ENCODE measurements around the gene HEXIM1. TPM values are rescaled to one million over a fixed set of nuclear protein-coding genes. Genes with fewer than 3 reads are reported as not detected.

Gene HEXIM1, protein sequence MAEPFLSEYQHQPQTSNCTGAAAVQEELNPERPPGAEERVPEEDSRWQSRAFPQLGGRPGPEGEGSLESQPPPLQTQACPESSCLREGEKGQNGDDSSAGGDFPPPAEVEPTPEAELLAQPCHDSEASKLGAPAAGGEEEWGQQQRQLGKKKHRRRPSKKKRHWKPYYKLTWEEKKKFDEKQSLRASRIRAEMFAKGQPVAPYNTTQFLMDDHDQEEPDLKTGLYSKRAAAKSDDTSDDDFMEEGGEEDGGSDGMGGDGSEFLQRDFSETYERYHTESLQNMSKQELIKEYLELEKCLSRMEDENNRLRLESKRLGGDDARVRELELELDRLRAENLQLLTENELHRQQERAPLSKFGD
- total RNA-seq = 33.3 and 35.4 TPM in 2 replicates

DNA sequence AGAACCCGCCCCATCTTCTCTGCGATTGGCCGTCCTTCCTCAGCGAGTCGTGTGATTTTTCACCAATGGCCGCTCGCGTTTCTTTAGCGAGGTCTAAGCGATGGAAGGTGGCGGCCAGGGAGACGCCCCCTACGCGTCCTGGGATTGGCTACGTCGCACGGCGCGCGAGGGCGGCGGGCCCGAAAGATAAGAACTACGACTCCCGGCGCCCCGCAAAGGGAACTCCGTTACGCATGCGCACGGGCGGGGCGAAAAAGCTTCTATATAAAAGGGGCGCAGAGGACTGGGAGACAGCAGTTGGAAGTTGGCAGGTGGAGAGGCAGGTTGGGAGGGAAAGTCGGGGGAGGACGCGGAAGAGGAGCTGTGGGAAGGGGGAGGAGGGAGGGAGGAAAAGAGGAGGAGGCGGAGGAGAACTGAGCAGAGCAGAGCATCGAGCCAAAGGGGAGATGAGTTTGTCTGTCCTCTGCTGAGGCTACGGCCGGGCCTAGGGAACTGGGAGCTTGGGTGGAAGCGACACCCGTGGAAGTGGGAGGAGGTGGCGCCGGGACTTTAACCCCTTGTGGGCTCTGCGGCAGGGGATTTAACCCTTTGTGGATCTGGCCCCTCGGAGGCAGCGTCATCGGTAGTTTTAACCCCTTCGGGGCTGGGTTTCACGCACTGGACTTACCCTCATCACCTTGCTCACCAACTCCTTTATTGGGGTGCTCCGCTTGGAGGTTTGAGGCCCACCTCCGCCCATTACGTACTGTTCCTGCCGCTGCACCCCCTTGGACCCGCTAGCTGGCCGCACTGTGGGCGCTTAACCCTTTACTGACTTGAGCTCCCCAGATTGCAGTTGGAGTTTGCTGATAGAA, at the start of gene HEXIM1:
HEXIM1 (plus strand) TSS at position 293 of the 854 bp plus-strand sequence. CDS start 716 bp downstream, outside the sequence.
- intact Hi-C loops (cut with micrococcal nuclease) = loop anchor here (1.0 to 5.0 kb wide), 7 partner anchors 13 to 169 kb away; partner anchors contain the start of genes ACBD4, HEXIM2, MAP3K14 and NMT1

DNA sequence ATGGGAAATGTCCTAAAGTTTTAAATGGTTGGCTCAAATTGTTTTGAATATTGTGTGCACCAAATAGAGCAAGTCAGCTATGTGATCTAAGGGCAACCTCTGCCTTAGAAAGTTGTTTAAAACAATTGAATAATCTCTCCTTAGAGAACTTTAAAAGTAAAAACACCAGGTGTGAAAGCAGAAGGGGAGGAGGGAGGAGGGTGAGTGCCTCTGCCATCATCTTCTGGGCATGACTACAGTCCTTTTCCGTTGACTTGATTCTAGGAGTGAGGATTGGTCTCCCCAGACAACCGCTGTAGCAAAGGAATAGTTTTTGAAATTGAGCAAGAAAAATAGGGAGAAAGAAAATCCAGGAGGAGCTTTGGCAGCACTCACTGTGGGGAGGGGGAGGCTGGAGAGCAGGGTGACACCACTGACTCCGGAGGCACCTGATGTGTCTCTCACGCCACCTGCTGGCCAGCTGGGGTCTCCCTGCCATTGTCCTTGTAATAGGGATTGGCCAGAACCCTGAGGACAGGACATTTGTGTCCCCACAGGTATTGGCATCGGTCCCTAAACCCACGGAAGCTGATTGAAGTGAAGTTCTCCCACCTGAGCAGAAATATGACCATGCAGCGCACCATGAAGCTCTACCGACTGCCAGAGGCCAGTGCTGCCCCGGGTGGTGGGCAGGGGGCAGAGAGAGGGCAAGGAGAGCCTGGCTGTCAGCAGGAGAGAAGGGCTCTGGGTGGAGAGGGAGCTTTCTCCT, 49.2 kb upstream of the HEXIM1 start:
- intact Hi-C loops (cut with micrococcal nuclease) = loop anchor here (2.0 kb wide), 1 partner anchor 78 kb away; no protein-coding TSS in a partner anchor

DNA sequence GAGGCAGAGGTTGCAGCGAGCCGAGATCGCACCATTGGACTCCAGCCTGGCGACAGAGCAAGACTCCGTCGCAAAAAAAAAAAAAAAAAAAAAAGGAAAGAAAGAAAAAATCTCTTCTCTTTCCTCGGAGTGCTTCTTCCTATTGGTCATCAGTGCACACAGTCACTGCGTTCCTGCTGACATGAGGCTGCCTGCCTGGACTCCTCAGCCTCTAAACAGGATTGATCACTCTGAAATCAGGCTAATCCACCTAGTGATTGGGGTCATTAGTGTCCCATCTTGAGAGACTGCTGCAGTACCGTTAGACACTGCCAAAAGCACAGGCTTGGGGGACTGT, 46.8 kb upstream of the HEXIM1 start:
- intact Hi-C loops (cut with micrococcal nuclease) = no loop called here

DNA sequence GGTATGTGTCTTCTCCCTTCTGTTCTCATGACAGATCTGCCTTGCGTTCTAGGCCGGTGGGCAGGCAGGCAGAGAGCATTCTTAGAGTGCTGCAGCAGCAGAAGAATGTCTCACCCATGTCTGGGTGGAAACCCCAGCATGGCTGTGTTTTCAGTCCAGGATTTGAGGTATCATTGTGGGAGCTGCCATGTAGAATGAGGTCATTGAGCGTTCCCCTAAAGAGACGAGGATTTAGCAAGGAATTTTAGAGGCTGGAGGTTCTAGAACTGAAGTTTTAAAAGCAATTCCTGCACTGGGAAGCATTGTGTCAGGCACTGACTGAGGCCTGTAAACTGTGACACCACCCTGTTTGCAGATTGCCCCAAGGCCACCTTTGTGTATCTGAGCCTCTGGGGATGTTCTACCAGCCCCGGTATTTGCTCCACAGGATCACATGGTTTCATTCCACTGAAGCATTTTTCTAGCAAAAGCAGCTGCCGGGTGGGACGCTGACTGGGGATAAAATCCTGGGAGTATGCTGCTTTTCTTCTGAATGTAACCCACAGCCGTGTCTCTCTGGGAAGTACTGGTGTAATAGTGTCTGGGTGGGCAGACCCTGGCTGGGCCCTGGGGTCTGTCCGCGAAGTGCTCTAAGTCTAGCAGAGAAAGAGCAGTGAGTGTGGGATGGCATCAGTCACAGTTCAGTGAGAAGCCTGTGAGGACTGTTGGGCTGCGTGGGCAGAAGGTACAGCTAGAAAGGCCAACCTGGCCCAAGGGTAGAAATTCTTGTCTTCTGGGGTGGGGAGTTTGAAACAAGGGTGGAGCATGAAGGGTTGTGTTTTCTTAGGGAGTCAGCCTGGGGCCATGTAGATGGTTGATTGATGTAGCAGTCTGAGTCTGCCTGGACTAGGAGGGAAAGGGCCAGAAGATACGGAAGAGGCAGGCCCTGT, 46.1 kb upstream of the HEXIM1 start:
- intact Hi-C loops (cut with micrococcal nuclease) = no loop called here

DNA sequence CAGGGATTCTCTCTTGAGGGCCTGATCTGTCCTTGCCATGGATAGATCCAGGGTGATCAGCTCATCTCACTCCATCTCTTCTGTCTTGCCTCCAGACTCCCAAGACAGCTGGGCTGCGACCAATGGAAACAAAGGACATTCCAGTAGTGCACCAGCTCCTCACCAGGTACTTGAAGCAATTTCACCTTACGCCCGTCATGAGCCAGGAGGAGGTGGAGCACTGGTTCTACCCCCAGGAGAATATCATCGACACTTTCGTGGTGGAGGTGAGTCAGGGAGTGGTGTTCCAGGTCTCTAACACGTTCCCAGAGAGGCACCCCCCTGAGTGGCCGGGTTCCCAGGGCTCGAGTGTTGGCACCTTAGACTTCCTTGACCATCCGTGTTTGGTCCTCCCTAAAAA, 45.4 kb upstream of the HEXIM1 start:
- intact Hi-C loops (cut with micrococcal nuclease) = no loop called here

DNA sequence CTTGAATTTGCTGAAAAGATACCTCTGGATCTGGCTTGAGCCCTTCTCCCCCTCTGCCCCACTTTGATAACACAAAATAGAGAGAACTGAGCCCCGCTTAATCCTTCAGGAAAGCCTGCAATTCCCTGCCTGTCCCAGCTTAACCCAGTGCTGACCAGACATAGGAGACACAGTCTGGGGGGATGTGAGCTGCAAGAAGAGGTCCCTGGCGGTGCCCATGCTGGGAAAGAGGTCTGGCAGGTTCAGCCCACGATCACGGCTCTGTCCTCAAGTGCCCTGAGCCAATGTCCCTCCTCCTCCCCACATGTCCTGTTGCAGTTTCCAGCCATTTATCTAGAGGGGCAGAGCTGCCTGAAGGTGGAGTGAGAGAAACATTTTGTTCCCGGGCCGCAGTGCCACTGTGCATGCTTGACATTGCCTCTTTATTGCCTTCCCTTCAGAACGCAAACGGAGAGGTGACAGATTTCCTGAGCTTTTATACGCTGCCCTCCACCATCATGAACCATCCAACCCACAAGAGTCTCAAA, 44.9 kb upstream of the HEXIM1 start:
- intact Hi-C loops (cut with micrococcal nuclease) = no loop called here

DNA sequence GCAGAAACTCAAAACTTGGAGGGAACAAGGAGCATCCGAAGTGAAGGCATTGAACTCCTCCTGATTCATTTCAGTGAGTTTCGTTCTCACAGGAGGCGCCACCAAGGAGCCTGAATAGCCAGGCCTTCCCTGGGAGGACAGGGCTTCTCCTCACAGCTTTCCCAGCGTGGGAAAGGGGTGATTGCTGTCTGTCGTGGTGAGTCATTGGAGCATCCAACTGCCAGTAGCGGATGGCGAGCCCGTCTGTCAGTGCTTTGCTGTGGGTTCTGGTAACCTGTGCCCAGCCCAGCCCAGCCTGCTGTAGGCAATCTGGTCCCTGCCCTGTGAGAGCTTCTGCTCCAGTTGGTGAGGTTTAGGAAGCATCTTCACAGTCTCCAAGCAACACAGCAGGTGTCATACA, 44.2 kb upstream of the HEXIM1 start:
- intact Hi-C loops (cut with micrococcal nuclease) = no loop called here

DNA sequence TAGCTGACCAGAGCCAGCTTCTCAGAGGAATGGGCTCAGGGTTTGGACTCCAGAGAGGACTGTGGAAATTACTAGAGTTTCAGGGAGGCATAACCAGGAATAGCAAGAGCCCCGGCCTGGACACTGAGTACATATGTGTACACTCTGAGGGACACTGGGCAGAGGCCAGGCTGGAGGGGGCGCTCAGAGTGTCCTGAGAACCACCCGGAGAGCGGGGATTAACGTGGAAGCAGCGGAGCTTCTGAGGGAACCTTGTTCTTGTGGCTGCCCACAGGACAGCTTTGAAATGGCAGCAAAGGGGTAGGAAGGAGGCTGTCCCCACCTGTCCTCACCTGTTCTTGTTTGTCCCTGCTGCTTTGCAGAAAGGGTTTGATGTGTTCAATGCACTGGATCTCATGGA, 43.8 kb upstream of the HEXIM1 start:
- intact Hi-C loops (cut with micrococcal nuclease) = no loop called here

DNA sequence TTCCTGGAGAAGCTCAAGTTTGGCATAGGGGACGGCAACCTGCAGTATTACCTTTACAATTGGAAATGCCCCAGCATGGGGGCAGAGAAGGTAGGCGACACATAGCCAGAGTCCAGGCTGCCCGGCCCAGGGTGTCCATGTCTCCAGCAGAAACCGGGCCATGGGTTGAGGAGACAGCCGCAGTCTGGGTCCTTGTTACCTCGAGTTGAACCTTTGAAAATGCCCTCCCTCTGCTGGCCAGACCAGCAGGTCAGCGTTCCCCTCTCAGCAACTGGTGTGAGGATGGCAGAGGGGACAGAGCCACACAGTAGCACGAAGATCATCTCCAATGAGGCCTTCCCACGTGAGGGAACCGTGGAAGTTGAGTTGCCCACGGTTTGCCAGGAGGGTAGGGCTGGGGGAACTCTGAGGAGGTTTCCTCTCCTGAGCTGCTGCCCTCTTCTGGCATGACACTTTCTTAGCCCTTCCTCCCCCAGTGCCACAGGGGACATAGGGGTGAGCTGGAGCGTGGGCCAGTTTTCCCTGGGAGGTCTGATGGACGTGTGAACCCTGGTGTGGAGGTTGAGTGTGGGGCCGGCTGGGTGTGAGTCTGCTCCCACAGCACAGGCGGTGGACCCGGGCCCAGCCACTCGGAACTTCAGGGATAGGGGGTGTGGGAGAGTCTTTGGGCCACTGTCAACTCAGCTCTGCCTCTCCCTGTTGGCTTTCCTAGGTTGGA, 43.2 kb upstream of the HEXIM1 start:
- intact Hi-C loops (cut with micrococcal nuclease) = no loop called here

DNA sequence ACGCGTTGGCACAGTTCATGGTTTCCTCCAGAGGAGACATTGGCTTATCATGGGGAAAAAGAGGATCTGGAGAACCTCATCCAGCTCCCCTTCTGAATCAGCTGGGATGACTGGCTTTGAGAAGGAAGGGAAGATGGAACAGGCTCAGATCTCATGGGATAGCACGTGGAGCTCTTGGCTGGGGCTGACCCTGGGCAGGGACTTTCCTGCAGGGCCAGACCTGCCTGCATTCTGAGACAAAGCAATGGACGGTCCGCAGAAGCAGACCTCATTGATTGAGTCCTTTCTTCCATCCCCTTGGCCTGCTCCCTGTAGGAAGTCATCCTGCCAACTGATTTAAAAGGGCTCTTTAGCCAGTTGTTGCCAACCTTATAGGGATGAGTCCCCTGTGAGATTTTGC, 42.2 kb upstream of the HEXIM1 start:
- intact Hi-C loops (cut with micrococcal nuclease) = no loop called here

DNA sequence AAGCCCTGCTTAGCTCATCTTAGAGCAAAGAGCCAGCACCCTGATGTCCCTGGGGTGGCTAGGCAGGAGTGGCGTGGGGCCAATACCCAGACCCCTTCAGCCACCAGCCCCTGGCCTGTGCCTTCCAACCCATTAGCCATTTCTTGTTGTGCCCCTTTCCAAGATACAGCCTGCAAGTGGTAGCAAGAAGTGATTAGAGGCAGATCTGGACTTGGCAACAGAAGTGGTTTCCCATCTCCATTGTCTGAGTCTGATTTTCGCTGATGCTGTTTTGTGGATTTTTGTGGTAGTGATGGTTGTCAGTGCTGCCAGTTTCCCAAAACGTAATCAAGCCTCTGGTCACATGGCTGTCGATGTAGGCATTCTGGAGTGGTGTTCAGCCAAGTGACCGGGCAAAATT, 41.7 kb upstream of the HEXIM1 start:
- intact Hi-C loops (cut with micrococcal nuclease) = no loop called here

DNA sequence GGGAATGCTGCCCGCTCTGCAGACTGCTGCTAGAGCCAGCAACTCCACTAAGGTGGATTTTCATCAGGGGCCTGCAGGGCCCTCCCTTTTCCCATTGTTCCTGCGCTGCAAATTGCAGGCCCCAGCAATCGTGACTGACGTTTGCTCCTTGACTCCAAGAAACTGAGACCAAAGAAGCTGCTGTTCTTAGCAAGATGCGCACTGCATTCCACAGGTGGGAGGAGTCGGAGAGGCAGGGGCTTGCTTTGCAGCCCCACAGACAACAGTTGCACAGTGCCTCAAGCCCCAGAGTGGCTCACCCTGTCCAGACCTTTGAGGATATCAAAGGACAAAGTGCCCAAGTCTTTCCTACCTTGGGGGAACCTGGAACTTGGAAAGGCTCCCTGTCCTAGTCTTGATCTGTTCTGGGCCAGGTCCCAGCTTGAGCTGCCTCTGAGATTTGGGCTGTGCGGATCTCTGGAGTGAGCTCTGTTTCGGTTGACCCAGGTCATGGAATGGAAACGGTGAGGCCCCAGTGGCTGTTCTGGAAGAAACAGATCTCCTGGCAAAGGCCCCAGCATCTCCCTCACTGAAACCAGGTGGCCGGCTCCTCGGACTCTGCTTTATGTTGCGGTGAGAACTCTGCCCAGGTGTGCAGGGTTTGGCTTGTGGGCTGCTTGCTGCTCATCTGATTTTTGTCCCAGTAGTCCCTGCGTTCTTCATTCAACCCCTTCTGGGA, 40.8 kb upstream of the HEXIM1 start:
- intact Hi-C loops (cut with micrococcal nuclease) = no loop called here

DNA sequence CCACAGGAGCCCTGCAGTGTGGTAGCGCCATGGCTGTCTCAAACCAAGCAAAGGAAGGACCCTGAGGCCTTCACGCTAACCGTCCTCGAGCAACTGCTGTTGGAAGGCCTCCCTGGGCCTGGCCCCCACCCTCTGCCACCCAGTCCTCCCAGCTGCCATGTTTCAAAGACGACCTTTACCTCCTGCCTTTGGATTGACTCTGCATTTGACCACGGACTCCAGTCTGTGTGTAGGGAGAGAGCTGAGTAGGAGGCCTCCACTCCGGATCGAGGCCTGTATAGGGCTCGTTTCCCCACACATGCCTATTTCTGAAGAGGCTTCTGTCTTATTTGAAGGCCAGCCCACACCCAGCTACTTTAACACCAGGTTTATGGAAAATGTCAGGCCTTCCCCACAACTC, 40.2 kb upstream of the HEXIM1 start:
- intact Hi-C loops (cut with micrococcal nuclease) = no loop called here

DNA sequence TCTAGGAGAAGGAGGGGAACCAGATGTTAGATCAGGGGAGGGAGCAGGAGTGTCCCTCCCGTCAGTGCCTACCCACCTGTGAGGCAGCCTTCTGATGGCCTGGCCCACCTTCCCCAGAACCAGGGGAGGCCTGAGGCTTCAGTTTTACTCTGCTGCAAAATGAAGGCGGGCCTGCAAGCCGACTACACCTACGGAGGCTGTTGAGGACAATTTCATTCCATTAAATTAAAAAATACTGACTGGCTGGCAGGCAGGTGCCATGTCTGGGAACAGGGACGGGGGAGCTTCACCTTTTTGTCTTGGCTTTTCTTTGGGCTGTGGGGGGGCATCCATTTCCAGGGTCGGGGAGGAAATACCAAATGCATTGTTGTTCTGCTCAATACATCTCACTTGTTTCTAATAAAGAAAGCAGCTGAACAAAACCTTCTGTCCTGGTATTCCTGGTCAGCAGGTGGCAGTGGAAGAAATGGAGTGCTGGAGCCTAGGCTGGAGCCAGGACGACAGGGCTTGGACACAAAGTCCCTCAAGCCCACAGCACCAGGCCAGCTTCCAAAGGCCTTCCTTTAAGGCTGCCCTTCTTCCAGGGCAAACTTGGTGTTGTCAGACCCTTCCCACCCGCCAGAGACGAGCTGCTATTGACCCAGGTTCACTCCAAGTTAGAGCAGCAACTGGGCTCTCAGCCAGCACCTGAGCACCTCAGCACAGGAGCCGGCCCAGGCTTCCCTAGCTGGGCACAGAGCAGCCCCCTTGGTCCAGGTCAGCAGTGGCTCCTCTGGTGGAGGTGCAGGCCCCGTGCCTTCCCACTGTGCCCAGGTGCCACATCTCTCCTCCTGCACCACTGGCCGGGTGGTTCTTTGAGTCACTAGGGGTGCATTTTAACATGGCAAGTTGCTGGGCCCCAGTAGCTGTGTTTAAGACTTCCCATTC, 39.4 kb upstream of the HEXIM1 start:
- intact Hi-C loops (cut with micrococcal nuclease) = no loop called here

DNA sequence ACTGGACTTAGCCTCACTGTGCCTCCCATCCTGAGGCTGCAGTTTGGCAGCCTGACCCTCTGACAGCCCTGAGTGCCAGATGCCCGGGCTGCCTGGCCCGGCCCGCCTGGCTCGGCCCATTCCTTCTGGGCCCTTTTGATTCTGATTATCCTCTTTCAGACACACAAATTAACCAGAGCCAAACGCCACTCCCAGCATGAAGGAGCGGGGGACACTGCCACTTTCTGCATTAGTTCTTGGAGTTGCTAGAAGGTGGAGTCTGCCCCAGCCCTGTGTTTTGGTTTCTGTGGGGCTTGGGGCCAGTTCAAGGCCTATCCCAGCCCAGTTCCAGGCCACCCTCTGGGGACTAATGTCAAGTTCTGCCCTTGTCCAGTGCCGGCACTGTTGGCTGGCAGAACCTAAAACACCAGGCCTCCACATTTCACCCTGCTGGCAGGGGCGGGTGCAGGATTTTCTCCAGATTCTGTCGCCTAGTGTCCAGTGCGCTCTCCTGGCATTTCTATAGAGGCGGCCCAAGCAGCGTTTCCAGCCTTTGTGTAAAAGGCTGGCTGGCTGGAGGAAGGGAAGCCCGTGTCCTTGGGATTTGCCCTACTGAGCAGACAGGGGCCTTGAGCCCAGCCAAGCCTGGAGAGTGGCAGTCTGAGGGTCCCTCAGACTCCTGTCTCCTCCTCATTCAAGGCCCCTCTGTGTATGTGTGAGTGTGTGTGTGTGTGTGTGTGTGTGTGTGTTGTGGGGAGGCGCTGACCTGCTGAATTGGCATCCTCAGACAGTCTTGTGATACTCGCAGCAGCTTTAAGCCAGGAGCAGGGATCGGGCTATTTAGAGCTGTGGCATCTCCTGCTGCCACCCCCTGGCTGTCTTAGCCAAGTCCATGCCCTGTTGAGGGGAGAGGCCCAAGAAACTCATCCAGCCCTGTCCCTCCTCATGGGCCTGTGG, 37.3 kb upstream of the HEXIM1 start:
- intact Hi-C loops (cut with micrococcal nuclease) = no loop called here

DNA sequence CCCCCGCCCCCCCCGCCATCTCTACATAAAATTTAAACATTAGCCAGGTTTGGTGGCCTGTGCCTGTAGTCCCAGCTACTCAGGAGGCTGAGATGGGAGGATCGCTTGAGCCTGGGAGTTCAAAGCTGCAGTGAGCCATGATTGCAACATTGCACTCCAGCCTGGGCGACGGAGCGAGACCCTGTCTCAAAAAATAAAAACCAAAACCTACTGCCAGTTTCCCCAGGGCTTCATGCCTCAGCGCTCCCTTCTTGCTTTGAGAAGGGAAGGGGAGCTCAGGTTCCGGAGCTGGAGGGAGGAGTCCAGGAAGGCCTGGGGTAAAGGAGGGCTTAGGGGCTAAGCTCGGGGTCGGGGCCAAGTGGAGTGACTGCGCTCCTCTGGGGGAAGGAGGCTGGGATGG, 36.4 kb upstream of the HEXIM1 start:
- intact Hi-C loops (cut with micrococcal nuclease) = no loop called here

Data from T-helper 2 cell treated with Interferon-gamma antibody and Interleukin-4, amounts not matched to agents 100 ng/mL and 5 ng/mL, for 36 hours (primary cell).